H9 (cell line): ENCODE results near the gene TNFAIP6. TPM values are rescaled to one million over a fixed set of nuclear protein-coding genes. Genes with fewer than 3 reads are reported as not detected.

Experiments used
- DNase-seq: peaks from one replicate; pipeline ENCODE4 v3.0.0-alpha.2; 2017
- H2AFZ ChIP-seq: one replicate; pipeline ENCODE4 v1.6.1; 2013; ENCODE audit warnings: mild to moderate bottlenecking, low read length, control low read depth, moderate library complexity
- H2AK5ac ChIP-seq: 2 replicates; pipeline ENCODE4 v1.6.1; 2013; ENCODE audit warnings: low read length, control low read depth, mixed read lengths; ENCODE audit not compliant: insufficient read length
- H2BK120ac ChIP-seq: one replicate; pipeline ENCODE4 v1.6.1; 2013; ENCODE audit warnings: low read depth, mild to moderate bottlenecking, low read length, control low read depth, inconsistent platforms; ENCODE audit not compliant: poor library complexity, severe bottlenecking
- H2BK12ac ChIP-seq: 2 replicates; pipeline ENCODE4 v1.6.1; 2013; ENCODE audit warnings: low read length, control low read depth, mixed read lengths, low read depth; ENCODE audit not compliant: insufficient read length
- H2BK15ac ChIP-seq: 2 replicates; pipeline ENCODE4 v1.6.1; 2013; ENCODE audit warnings: low read depth, low read length, control low read depth
- H2BK20ac ChIP-seq: one replicate; pipeline ENCODE4 v1.6.1; 2013; ENCODE audit warnings: low read depth, mild to moderate bottlenecking, low read length, control low read depth, inconsistent platforms; ENCODE audit not compliant: poor library complexity, severe bottlenecking
- H2BK5ac ChIP-seq: 2 replicates; pipeline ENCODE4 v1.6.1; 2013; ENCODE audit warnings: low read length, control low read depth, mixed read lengths; ENCODE audit not compliant: insufficient read length
- H3K14ac ChIP-seq: 2 replicates; pipeline ENCODE4 v1.6.1; 2013; ENCODE audit warnings: low read length, control low read depth; ENCODE audit not compliant: insufficient read depth
- H3K18ac ChIP-seq: 2 replicates; pipeline ENCODE4 v1.6.1; 2013; ENCODE audit warnings: low read depth, mild to moderate bottlenecking, mixed read lengths, low read length, control low read depth; ENCODE audit not compliant: insufficient read length
- H3K23ac ChIP-seq: 2 replicates; pipeline ENCODE4 v1.6.1; 2013; ENCODE audit warnings: low read length, control low read depth, mixed read lengths, low read depth; ENCODE audit not compliant: insufficient read length
- H3K23me2 ChIP-seq: 2 replicates; pipeline ENCODE4 v1.6.1; 2013; ENCODE audit warnings: low read depth, mild to moderate bottlenecking, mixed read lengths, low read length, control low read depth; ENCODE audit not compliant: insufficient read length, poor library complexity, severe bottlenecking
- H3K27ac ChIP-seq: 2 replicates; pipeline ENCODE4 v1.5.1; 2013; ENCODE audit warnings: low read length, control low read depth, mixed read lengths, low read depth; ENCODE audit not compliant: insufficient read length
- H3K27me3 ChIP-seq: 2 replicates; pipeline ENCODE4 v1.6.1; 2013; ENCODE audit warnings: low read length, control low read depth, inconsistent platforms; ENCODE audit not compliant: insufficient read depth
- H3K4ac ChIP-seq: 2 replicates; pipeline ENCODE4 v1.6.1; 2013; ENCODE audit warnings: low read depth, mild to moderate bottlenecking, control low read depth, inconsistent platforms, low read length, moderate library complexity
- H3K4me1 ChIP-seq: 2 replicates; pipeline ENCODE4 v1.6.1; 2013; ENCODE audit warnings: low read length, control low read depth, inconsistent platforms; ENCODE audit not compliant: insufficient read depth
- H3K4me2 ChIP-seq: 2 replicates; pipeline ENCODE4 v1.6.1; 2013; ENCODE audit warnings: low read length, control low read depth, mixed read lengths; ENCODE audit not compliant: insufficient read length, insufficient read depth
- H3K56ac ChIP-seq: 2 replicates; pipeline ENCODE4 v1.6.1; 2013; ENCODE audit warnings: low read depth, mild to moderate bottlenecking, mixed read lengths, low read length, control low read depth; ENCODE audit not compliant: insufficient read length
- H3K79me1 ChIP-seq: 2 replicates; pipeline ENCODE4 v1.6.1; 2013; ENCODE audit warnings: low read depth, mild to moderate bottlenecking, moderate library complexity, low read length, control low read depth, inconsistent platforms; ENCODE audit not compliant: insufficient read depth, poor library complexity, severe bottlenecking
- H3K79me2 ChIP-seq: 2 replicates; pipeline ENCODE4 v1.6.1; 2013; ENCODE audit warnings: low read length, control low read depth, inconsistent platforms; ENCODE audit not compliant: insufficient read depth
- H3K9ac ChIP-seq: 2 replicates; pipeline ENCODE4 v1.6.1; 2013; ENCODE audit warnings: low read length, control low read depth, mixed read lengths; ENCODE audit not compliant: insufficient read length; ENCODE audit errors: extremely low read depth
- H3K9me3 ChIP-seq: one replicate; pipeline ENCODE4 v1.6.1; 2013; ENCODE audit warnings: low read depth, low read length, inconsistent platforms; ENCODE audit not compliant: control insufficient read depth
- H3T11ph ChIP-seq: one replicate; pipeline ENCODE4 v1.6.1; 2013; ENCODE audit warnings: mild to moderate bottlenecking, low read length, control low read depth, inconsistent platforms
- H4K20me1 ChIP-seq: one replicate; pipeline ENCODE4 v1.6.1; 2013; ENCODE audit not compliant: control insufficient read depth, insufficient read length, insufficient read depth
- H4K5ac ChIP-seq: 2 replicates; pipeline ENCODE4 v1.6.1; 2013; ENCODE audit warnings: low read depth, mild to moderate bottlenecking, mixed read lengths, low read length, control low read depth; ENCODE audit not compliant: insufficient read length
- H4K8ac ChIP-seq: replicated peaks from 2 replicates; pipeline ENCODE4 v1.6.1; 2013; ENCODE audit warnings: low read length, control low read depth, mixed read lengths, low read depth; ENCODE audit not compliant: insufficient read length
- H4K91ac ChIP-seq: 2 replicates; pipeline ENCODE4 v1.6.1; 2013; ENCODE audit warnings: low read depth, mild to moderate bottlenecking, moderate library complexity, mixed read lengths, low read length, control low read depth; ENCODE audit not compliant: insufficient read length
- H3K27ac Mint-ChIP-seq, 3 experiments: 2 replicates in 2 of 3; 3 replicates in 1 of 3; pipeline ENCODE4 v1.8.0; 2020 to 2021; ENCODE audit warnings: mixed read lengths in 3 of 3, mild to moderate bottlenecking in 1 of 3, moderate library complexity in 1 of 3
- H3K27me3 Mint-ChIP-seq: 2 replicates; pipeline ENCODE4 v1.8.0; 2021; ENCODE audit warnings: low read depth, mild to moderate bottlenecking, moderate library complexity, mixed read lengths
- H3K36me3 Mint-ChIP-seq, 3 experiments: 2 replicates in 2 of 3; 3 replicates in 1 of 3; pipeline ENCODE4 v1.8.0; 2020 to 2021; ENCODE audit warnings: low read depth in 3 of 3, mixed read lengths in 3 of 3; ENCODE audit not compliant: insufficient read depth in 1 of 3
- H3K4me1 Mint-ChIP-seq, 2 experiments: 2 replicates each; pipeline ENCODE4 v1.8.0; 2020; ENCODE audit warnings: mixed read lengths in 2 of 2
- H3K4me3 Mint-ChIP-seq, 2 experiments: 2 replicates in 1 of 2; 3 replicates in 1 of 2; pipeline ENCODE4 v1.8.0; 2020 to 2021; ENCODE audit warnings: mild to moderate bottlenecking in 2 of 2, mixed read lengths in 2 of 2, moderate library complexity in 1 of 2
- H3K9me3 Mint-ChIP-seq, 2 experiments: 2 replicates in 1 of 2; 3 replicates in 1 of 2; pipeline ENCODE4 v1.8.0; 2020; ENCODE audit warnings: mild to moderate bottlenecking in 2 of 2, mixed read lengths in 2 of 2, moderate library complexity in 1 of 2
- WGBS: extraction: QIAGEN DNeasy Blood & Tissue Kit; methylation state at CpG from one replicate; pipeline ENCODE4 v1.1.7; 2013; ENCODE audit warnings: missing lambda C conversion rate, low lambda C conversion rate, mixed read lengths; ENCODE audit not compliant: insufficient read length; ENCODE audit errors: extremely low coverage; 5-methylcytosine and 5-hydroxymethylcytosine counted together
- total RNA-seq: library from RNA; stranded (reverse); gene quantifications from 2 replicates; pipeline ENCODE4 v1.2.1, GENCODE V29; 2021
- TF ChIP-seq, protein P1 (sequence below): fragments of 200-600 bp; sonication (generic); conservative IDR thresholded peaks from 3 replicates; pipeline ENCODE4 v1.8.0; 2021; ENCODE audit warnings: antibody characterized with exemption, mild to moderate bottlenecking

TNFAIP6 gene
- total RNA-seq, 1 experiment from 2014 or later, result 1.2 TPM

DNA sequence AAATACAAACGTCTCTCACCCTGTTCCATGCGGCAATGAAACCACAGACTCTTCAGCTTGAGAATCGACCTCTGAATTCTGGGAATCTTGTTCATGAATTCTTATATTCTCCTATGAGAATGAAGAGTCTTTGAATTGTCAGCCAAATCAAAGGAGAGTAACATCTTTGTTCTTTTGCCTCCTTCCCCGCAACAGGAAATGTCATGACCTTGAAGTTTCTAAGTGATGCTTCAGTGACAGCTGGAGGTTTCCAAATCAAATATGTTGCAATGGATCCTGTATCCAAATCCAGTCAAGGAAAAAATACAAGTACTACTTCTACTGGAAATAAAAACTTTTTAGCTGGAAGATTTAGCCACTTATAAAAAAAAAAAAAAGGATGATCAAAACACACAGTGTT lies 21.8 kb downstream of the TNFAIP6 start:
- peaks cover 0 to 4% (median 0%) of the 10 kb centered on the region in 3 experiments; a peak in 2 of 7 replicates for H3K36me3 Mint-ChIP-seq
- no peak for DNase-seq
- no peak overlapping the region for H2BK120ac ChIP-seq
- no peak overlapping the region for H3K27ac ChIP-seq
- no peak overlapping the region for H3K18ac ChIP-seq
- H2BK12ac ChIP-seq, result no peak overlapping the region
- H3K9me3 ChIP-seq, result no peaks in the 10 kb centered on the region
- no peak overlapping the region for H2AFZ ChIP-seq
- no peak overlapping the region for H3K9ac ChIP-seq
- no peak overlapping the region for H2BK5ac ChIP-seq
- H4K91ac ChIP-seq, result no peak overlapping the region
- H3K4me3 Mint-ChIP-seq, result no peak overlapping the region
- no peak overlapping the region for H3K56ac ChIP-seq
- H3K27ac Mint-ChIP-seq, result no peak overlapping the region
- no CpG with 5 or more reads among the region's 4 CpGs for WGBS
- no peak overlapping the region for H3T11ph ChIP-seq
- no peaks in the 10 kb centered on the region for H3K79me1 ChIP-seq
- no peaks in the 10 kb centered on the region for H3K79me2 ChIP-seq
- no peaks in the 10 kb centered on the region for H4K20me1 ChIP-seq
- no peaks in the 10 kb centered on the region for H3K27me3 Mint-ChIP-seq
- H4K8ac ChIP-seq, result no peak overlapping the region
- no peak overlapping the region for H4K5ac ChIP-seq
- no peak overlapping the region for H3K14ac ChIP-seq
- no peaks in the 10 kb centered on the region for H3K27me3 ChIP-seq
- H3K9me3 Mint-ChIP-seq, result no peaks in the 10 kb centered on the region
- H2BK15ac ChIP-seq, result no peak overlapping the region
- TF ChIP-seq, protein P1, sequence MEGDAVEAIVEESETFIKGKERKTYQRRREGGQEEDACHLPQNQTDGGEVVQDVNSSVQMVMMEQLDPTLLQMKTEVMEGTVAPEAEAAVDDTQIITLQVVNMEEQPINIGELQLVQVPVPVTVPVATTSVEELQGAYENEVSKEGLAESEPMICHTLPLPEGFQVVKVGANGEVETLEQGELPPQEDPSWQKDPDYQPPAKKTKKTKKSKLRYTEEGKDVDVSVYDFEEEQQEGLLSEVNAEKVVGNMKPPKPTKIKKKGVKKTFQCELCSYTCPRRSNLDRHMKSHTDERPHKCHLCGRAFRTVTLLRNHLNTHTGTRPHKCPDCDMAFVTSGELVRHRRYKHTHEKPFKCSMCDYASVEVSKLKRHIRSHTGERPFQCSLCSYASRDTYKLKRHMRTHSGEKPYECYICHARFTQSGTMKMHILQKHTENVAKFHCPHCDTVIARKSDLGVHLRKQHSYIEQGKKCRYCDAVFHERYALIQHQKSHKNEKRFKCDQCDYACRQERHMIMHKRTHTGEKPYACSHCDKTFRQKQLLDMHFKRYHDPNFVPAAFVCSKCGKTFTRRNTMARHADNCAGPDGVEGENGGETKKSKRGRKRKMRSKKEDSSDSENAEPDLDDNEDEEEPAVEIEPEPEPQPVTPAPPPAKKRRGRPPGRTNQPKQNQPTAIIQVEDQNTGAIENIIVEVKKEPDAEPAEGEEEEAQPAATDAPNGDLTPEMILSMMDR, result no peak
- H3K23me2 ChIP-seq, result no peaks in the 10 kb centered on the region
- no peak overlapping the region for H3K4ac ChIP-seq
- H3K4me1 Mint-ChIP-seq, result peaks cover 3 to 13% of the 10 kb centered on the region in 2 experiments
- H3K23ac ChIP-seq, result no peak overlapping the region
- no peaks in the 10 kb centered on the region; the same call in 1 of the 2 replicates for H3K4me1 ChIP-seq
- no peak overlapping the region for H3K4me2 ChIP-seq
- no peak overlapping the region for H2AK5ac ChIP-seq
- H2BK20ac ChIP-seq, result no peak overlapping the region
